T-cell (primary cell): ENCODE results near the gene CELF1. TPM values are rescaled to one million over a fixed set of nuclear protein-coding genes. Genes with fewer than 3 reads are reported as not detected.

Experiments
- ATAC-seq, 4 experiments: fragments of 200-7000 bp in 3 of 4; fragments of 150-1000 bp in 1 of 4; cut with Tn5 transposase; replicated peaks in 1 of 4; 1 replicate in 3 of 4; 2 replicates in 1 of 4; pipeline ENCODE4 v1.10.0; 2021; ENCODE audit warnings: moderate library complexity in 3 of 4, mild to moderate bottlenecking in 2 of 4, moderate number of reproducible peaks in 1 of 4
- CTCF ChIA-PET, 2 donors: fragments of 300-600 bp; sonication (Branson Sonifier 250); formaldehyde crosslinking; loops; one replicate each; lab custom pipeline; 2022; ENCODE audit warnings: antibody characterized with exemption in 2 of 2; lab: Charles Lee
- POLR2A ChIA-PET, 2 donors: fragments of 300-600 bp; sonication (Branson Sonifier 250); formaldehyde crosslinking; loops; one replicate each; lab custom pipeline; 2022; ENCODE audit warnings: antibody characterized with exemption in 2 of 2; lab: Charles Lee
- DNase-seq, 35 experiments: peaks; one replicate each; pipeline versions ENCODE4 v3.0.0 to v3.0.0-alpha.2; 2013 to 2023
- H3K27ac ChIP-seq: one replicate; pipeline ENCODE4 v1.5.1; 2013; ENCODE audit warnings: low read length
- H3K27me3 ChIP-seq, 2 experiments: replicated peaks in 1 of 2; 1 replicate in 1 of 2; 2 replicates in 1 of 2; pipeline versions ENCODE4 v1.6.1 to v1.7.0; 2013; ENCODE audit warnings: low read length in 1 of 2, mixed read lengths in 1 of 2; ENCODE audit not compliant: control insufficient read depth in 2 of 2, insufficient read depth in 2 of 2; ENCODE audit errors: extremely low read depth in 1 of 2
- H3K36me3 ChIP-seq, 2 donors: 1 replicate in 1 of 2; 2 replicates in 1 of 2; pipeline versions ENCODE4 v1.6.1 to v1.7.0; 2013; ENCODE audit warnings: low read length in 1 of 2; ENCODE audit not compliant: control insufficient read depth in 2 of 2, insufficient read depth in 1 of 2; ENCODE audit errors: extremely low read depth in 1 of 2
- H3K4me1 ChIP-seq, 2 experiments: 1 replicate in 1 of 2; 2 replicates in 1 of 2; pipeline versions ENCODE4 v1.6.1 to v1.7.0; 2013; ENCODE audit warnings: low read length in 2 of 2, mixed read lengths in 1 of 2; ENCODE audit not compliant: insufficient read depth in 2 of 2, control insufficient read depth in 1 of 2; ENCODE audit errors: extremely low read depth in 1 of 2
- H3K4me3 ChIP-seq, 2 donors: 1 replicate in 1 of 2; 2 replicates in 1 of 2; pipeline versions ENCODE4 v1.5.1 to v1.7.0; 2013; ENCODE audit warnings: mild to moderate bottlenecking in 2 of 2, low read length in 1 of 2, moderate library complexity in 1 of 2; ENCODE audit not compliant: control insufficient read depth in 1 of 2; ENCODE audit errors: extremely low read depth in 1 of 2
- H3K9me3 ChIP-seq: 2 replicates; pipeline ENCODE4 v1.7.0; 2013
- H3K27ac Mint-ChIP-seq, 2 donors: one replicate each; pipeline ENCODE4 v1.8.0; 2020 to 2021; ENCODE audit warnings: mild to moderate bottlenecking in 2 of 2, mixed read lengths in 2 of 2
- H3K27me3 Mint-ChIP-seq, 2 donors: one replicate each; pipeline ENCODE4 v1.8.0; 2021 to 2022; ENCODE audit warnings: mixed read lengths in 2 of 2
- H3K36me3 Mint-ChIP-seq: one replicate; pipeline ENCODE4 v1.8.0; 2021; ENCODE audit warnings: mixed read lengths
- H3K4me1 Mint-ChIP-seq, 3 donors: one replicate each; pipeline ENCODE4 v1.8.0; 2020 to 2022; ENCODE audit warnings: mixed read lengths in 3 of 3, mild to moderate bottlenecking in 1 of 3
- H3K4me3 Mint-ChIP-seq, 3 donors: one replicate each; pipeline ENCODE4 v1.8.0; 2020 to 2022; ENCODE audit warnings: mild to moderate bottlenecking in 3 of 3, mixed read lengths in 3 of 3, moderate library complexity in 3 of 3
- H3K9me3 Mint-ChIP-seq, 3 donors: one replicate each; pipeline ENCODE4 v1.8.0; 2020 to 2022; ENCODE audit warnings: mixed read lengths in 3 of 3
- WGBS: methylation state at CpG from one replicate; pipeline ENCODE4 v1.1.5; 2013; ENCODE audit warnings: missing lambda C conversion rate; ENCODE audit not compliant: insufficient coverage; 5-methylcytosine and 5-hydroxymethylcytosine counted together
- total RNA-seq, 35 experiments: library from RNA in 6 of 35; stranded (reverse) in 6 of 35; fragments of 120-200 nt in 1 of 35; gene quantifications; one replicate each; pipeline versions ENCODE4 v1.2.1 to v1.2.4 and lab custom pipeline; 2013 to 2026

Gene CELF1
- total RNA-seq, 5 donors from 2014 or later (not counting 1 experiment from before 2014, with no cell fraction given) = 109 to 124 (median 123) TPM

GRCh38 chr11:47571357-47571729 is 18.4 kb upstream of the CELF1 start:
- Histone ChIP-seq H3K27ac (no peak overlapping the region), H3K9me3 (no peaks in the 10 kb centered on the region), H3K4me3 (no peak overlapping the region), H3K36me3 (peaks cover 7 to 48% of the 10 kb centered on the region in 2 donors), H3K4me1 (peaks cover 2 to 9% of the 10 kb centered on the region in 2 experiments), H3K27me3 (no peaks in the 10 kb centered on the region)
- WGBS = 100% methylated on average over 3 of the region's 4 CpGs
- Mint-ChIP-seq H3K9me3 (no peaks in the 10 kb centered on the region), H3K27ac (peak overlapping the region in 1 of 2 donors; percentile 55), H3K4me1 (peaks cover 18 to 26% (median 21%) of the 10 kb centered on the region in 3 donors), H3K36me3 (peaks cover 20% of the 10 kb centered on the region), H3K4me3 (no peak overlapping the region), H3K27me3 (no peaks in the 10 kb centered on the region)
- CTCF ChIA-PET = no interaction called here
- no peak for ATAC-seq
- POLR2A ChIA-PET = no interaction called here
- DNase-seq = no peak

- Mint-ChIP-seq H3K9me3 (no peaks in the 10 kb centered on the region), H3K4me3 (no peak overlapping the region), H3K4me1 (peaks cover 17 to 28% (median 23%) of the 10 kb centered on the region in 3 donors), H3K27ac (peak overlapping the region in 1 of 2 donors; percentile 55), H3K27me3 (no peaks in the 10 kb centered on the region), H3K36me3 (peaks cover 20% of the 10 kb centered on the region)
- CTCF ChIA-PET = no interaction called here
- peaks cover 2 to 14% of the 10 kb centered on the region in 2 experiments for H3K4me1 ChIP-seq
- 92% methylated on average over 2 of the region's 3 CpGs for WGBS
- ATAC-seq (no peak), DNase-seq (no peak)
- POLR2A ChIA-PET = no interaction called here
- no peak overlapping the region for H3K4me3 ChIP-seq
- no peaks in the 10 kb centered on the region for H3K9me3 ChIP-seq
- H3K27ac ChIP-seq = no peak overlapping the region
- H3K36me3 ChIP-seq = peaks cover 7 to 48% of the 10 kb centered on the region in 2 donors
- no peaks in the 10 kb centered on the region for H3K27me3 ChIP-seq
Measured at GRCh38 chr11:47570651-47571356, 17.9 kb upstream of the CELF1 start.

- H3K9me3 ChIP-seq = no peaks in the 10 kb centered on the region
- no peak overlapping the region for H3K4me3 Mint-ChIP-seq
- peaks cover 4 to 19% of the 10 kb centered on the region in 2 experiments for H3K4me1 ChIP-seq
- no peaks in the 10 kb centered on the region for H3K9me3 Mint-ChIP-seq
- DNase-seq = no peak
- H3K36me3 ChIP-seq = peaks cover 7 to 43% of the 10 kb centered on the region in 2 donors
- ATAC-seq = no peak
- ChIA-PET POLR2A (no interaction called here), CTCF (no interaction called here)
- 96% methylated on average over 6 of the region's 7 CpGs for WGBS
- H3K4me1 Mint-ChIP-seq = peaks cover 17 to 31% (median 27%) of the 10 kb centered on the region in 3 donors
- H3K27ac ChIP-seq = no peak overlapping the region
- no peaks in the 10 kb centered on the region for H3K27me3 Mint-ChIP-seq
- no peak overlapping the region for H3K4me3 ChIP-seq
- peak overlapping the region in 1 of 2 donors; percentile 22 for H3K27ac Mint-ChIP-seq
- no peaks in the 10 kb centered on the region for H3K27me3 ChIP-seq
- H3K36me3 Mint-ChIP-seq = peaks cover 20% of the 10 kb centered on the region
Measured at GRCh38 chr11:47569646-47570045, 16.7 kb upstream of the CELF1 start.

GRCh38 chr11:47566149-47566698 is 13.3 kb upstream of the CELF1 start:
- peaks cover 8 to 28% (median 23%) of the 10 kb centered on the region in 3 donors for H3K4me1 Mint-ChIP-seq
- no peaks in the 10 kb centered on the region for H3K9me3 ChIP-seq
- H3K4me3 Mint-ChIP-seq = peak overlapping the region; percentile 77 to 83 (median 79)
- H3K27me3 Mint-ChIP-seq = no peaks in the 10 kb centered on the region
- peaks cover 1% of the 10 kb centered on the region for H3K36me3 Mint-ChIP-seq
- peak overlapping the region in 1 of 2 donors; percentile 78 for H3K27ac Mint-ChIP-seq
- DNase-seq = no peak
- POLR2A ChIA-PET = interaction anchor here (0.5 to 1.0 kb wide), 4 partner anchors 10 to 296 kb away, joined by 3 to 5 read pairs (median 4); partner anchors contain the start of genes KBTBD4 (in 1 of the 2), MADD (in 1 of the 2) and NDUFS3 (in 1 of the 2)
- ATAC-seq = no peak
- H3K4me1 ChIP-seq = peaks cover 4 to 24% of the 10 kb centered on the region in 2 experiments
- no peaks in the 10 kb centered on the region for H3K9me3 Mint-ChIP-seq
- WGBS = 22% methylated on average over 12 of the region's 17 CpGs
- CTCF ChIA-PET = interaction anchor here (0.6 to 1.9 kb wide), 2 partner anchors 7 to 13 kb away, joined by 3 to 11 read pairs; partner anchors contain the start of genes KBTBD4 (in 1 of the 2) and NDUFS3 (in 1 of the 2)
- no peaks in the 10 kb centered on the region for H3K27me3 ChIP-seq
- H3K4me3 ChIP-seq = peak overlapping the region; percentile 83 to 91
- peak overlapping the region; percentile 44 for H3K27ac ChIP-seq
- H3K36me3 ChIP-seq = peaks cover 0 to 16% of the 10 kb centered on the region in 2 donors

DNA sequence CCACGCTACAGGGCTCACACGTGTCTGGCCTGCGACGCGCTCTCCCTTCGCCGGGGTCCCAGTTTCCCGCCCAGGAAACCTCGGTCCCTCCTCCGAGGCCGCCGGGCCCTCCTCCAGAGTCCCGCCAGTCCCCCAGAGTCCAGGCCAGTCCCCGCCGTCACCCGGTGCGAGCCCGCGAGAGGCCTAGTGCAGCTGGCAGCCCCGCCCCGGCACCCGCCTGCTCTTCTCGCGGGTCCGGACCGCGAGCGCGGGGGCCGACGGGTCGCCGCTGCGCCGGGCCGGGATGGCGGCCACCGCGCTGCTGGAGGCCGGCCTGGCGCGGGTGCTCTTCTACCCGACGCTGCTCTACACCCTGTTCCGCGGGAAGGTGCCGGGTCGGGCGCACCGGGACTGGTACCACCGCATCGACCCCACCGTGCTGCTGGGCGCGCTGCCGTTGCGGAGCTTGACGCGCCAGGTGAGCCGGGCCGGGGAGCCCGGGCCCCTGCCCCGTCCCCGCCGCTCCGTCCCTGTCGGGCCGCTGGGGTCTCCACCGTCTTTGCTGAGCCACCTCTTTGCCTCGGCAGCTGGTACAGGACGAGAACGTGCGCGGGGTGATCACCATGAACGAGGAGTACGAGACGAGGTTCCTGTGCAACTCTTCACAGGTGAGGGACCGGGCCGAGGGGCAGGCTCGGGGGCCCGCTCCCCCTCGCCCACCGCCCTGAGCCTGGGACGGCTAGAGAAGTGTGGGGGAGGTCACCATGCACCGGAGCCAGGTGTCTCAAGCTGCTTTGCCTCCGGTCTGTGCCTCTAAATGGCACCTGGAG is 12.6 kb upstream of the CELF1 start, which contains the start of gene PTPMT1:
Gene PTPMT1 (plus strand): TSS at position 260 of the 809 bp plus-strand sequence. CDS start 24 bp downstream, at position 284.
- H3K9me3 Mint-ChIP-seq = no peaks in the 10 kb centered on the region
- CTCF ChIA-PET = interaction anchor here (0.6 to 1.9 kb wide), 4 partner anchors 8 to 14 kb away, joined by 3 to 11 read pairs (median 4); partner anchors contain the start of genes KBTBD4 (in 1 of the 2) and NDUFS3 (in 1 of the 2)
- H3K36me3 ChIP-seq = peaks cover 0 to 9% of the 10 kb centered on the region in 2 donors
- POLR2A ChIA-PET = interaction anchor here (0.5 to 1.4 kb wide), 5 partner anchors 11 to 56 kb away, joined by 3 to 4 read pairs (median 3); no protein-coding TSS in a partner anchor
- H3K9me3 ChIP-seq = no peaks in the 10 kb centered on the region
- H3K4me3 Mint-ChIP-seq = peak within 1 kb of the TSS; percentile 77 to 83 (median 79)
- DNase-seq (peak; percentile 12 to 71 (median 51)), ATAC-seq (peak; percentile 87 to 93 (median 90))
- H3K27me3 Mint-ChIP-seq = no peaks in the 10 kb centered on the region
- peak within 1 kb of the TSS; percentile 83 to 91 for H3K4me3 ChIP-seq
- under 1% methylated on average over 86 of the region's 86 CpGs for WGBS
- peak within 1 kb of the TSS; percentile 76 to 85 for H3K27ac Mint-ChIP-seq
- H3K27me3 ChIP-seq = no peaks in the 10 kb centered on the region
- H3K36me3 Mint-ChIP-seq = no peaks in the 10 kb centered on the region
- H3K27ac ChIP-seq = peak within 1 kb of the TSS; percentile 81
- H3K4me1 ChIP-seq = peaks cover 4 to 24% of the 10 kb centered on the region in 2 experiments
- H3K4me1 Mint-ChIP-seq = peaks cover 8 to 24% (median 22%) of the 10 kb centered on the region in 3 donors
